Pulmonary artery endothelial cell (primary cell): Measurements from ENCODE around the gene MTSS2. TPM values are rescaled to one million over a fixed set of nuclear protein-coding genes. Genes with fewer than 3 reads are reported as not detected.

Experiments
- DNase-seq: peaks from one replicate; pipeline ENCODE4 v3.0.0-alpha.2; 2011; ENCODE audit warnings: low read depth, low spot score
- total RNA-seq: library from RNA; depleted of rRNA; stranded (reverse); fragments of >200 nt; gene quantifications from 2 replicates; pipeline ENCODE4 v1.2.3, GENCODE V29; 2014

The MTSS2 gene
- total RNA-seq, 1 donor from 2014 or later, result 6.1 TPM

DNA sequence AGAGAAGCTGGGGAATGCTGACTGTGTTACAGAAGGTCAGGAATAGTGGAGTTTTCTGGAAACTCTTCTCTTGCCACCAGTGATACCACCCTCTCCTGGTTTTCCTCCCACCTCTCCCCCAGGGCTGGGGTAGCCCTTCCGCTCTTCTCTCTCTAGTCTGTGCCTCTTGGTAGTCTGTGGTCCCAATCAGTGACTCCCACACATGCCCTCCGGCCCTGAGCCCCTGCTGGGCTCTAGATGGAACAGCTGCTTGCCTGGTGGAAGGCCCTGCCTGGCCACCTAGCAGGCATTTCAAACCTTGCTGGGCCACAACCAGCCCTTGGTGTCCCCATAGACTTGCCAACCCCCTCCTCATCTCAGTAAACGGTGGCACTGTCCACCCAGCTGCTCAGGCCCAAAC lies 15.2 kb upstream of the MTSS2 start:
- DNase-seq, result no peak

DNA sequence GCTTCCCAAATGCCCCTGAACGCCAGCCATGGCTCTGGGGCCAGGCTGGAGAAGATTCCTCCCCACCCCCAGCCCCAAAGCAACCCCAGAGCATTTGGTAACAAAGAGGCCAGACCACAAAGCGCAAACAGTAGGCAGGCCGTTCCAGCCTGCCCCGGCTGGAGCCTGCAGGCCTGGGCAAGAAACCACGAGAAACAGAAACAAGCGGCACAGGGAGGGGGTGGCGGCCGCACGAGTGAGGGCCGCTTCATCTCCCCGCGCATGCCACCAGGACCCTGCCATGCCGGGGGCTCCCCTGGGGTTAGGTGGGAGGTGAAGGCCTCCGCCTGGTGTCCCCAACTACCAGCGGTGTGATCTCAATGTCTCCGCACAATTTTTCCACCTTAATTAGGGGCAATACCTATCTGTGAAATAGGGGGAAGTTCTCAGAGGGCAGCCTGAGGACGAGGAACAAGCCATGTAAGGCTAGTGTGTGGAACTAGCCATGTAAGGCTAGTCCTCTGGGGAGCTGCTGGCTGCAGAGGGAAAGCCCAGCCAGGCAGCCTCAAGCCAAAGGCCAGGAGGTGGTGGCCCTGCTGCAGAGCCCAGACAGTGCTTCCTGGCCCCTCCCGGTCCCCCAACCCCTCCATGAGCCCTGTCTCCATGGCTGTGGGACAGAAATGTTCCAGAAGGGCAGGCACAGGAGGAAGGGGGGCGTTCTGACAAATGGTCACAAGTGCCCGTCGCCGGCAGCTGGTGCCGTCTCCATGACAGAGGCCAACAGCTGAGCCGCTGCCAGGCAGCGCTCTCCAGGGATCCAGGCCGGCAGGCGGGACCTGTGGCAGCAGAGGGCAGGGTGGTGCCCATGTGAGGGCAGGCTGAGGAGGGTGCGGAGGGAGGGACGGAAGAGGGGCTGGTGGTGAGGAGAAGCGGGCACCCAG lies 14.5 kb upstream of the MTSS2 start:
- no peak for DNase-seq

DNA sequence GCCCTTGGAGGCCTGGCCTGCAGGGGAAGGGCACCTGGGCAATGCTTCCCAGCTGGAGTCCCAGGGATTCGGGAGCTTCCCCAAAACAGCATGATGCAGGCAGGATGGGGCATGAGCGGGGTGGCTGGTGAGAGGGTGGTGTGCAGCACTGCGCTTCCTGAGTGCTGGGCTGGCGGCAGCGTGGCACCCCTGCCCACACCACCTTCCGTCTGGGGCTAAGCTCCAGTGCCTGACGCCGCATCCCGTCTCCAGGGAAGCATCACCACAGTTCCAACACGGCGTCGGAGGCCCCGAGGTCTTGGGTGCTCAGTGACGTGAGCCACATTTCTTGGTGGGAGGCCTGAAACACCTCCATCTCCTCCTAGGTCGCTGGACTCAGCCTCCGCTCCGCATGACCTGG lies 13.8 kb upstream of the MTSS2 start:
- no peak for DNase-seq

DNA sequence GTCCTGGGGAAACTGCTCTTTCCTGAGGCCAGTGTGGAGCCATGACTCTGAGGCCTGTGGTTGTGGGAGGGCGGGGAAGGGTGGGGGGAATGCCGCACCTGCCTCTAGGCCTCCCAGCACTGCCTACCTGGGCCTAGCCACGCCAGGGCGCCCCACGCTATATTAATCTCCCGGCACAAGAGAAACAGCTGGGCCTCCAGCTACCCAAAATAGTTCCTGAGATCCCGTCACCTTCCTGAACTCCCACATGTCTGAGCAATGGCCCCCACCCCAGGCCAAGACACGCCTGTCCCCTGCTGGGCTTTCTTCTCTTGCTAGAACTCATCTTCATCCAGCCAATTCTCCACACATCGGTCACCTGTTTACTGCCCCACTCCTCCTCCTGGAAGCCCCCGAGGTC lies 13.0 kb upstream of the MTSS2 start:
- DNase-seq, result no peak

DNA sequence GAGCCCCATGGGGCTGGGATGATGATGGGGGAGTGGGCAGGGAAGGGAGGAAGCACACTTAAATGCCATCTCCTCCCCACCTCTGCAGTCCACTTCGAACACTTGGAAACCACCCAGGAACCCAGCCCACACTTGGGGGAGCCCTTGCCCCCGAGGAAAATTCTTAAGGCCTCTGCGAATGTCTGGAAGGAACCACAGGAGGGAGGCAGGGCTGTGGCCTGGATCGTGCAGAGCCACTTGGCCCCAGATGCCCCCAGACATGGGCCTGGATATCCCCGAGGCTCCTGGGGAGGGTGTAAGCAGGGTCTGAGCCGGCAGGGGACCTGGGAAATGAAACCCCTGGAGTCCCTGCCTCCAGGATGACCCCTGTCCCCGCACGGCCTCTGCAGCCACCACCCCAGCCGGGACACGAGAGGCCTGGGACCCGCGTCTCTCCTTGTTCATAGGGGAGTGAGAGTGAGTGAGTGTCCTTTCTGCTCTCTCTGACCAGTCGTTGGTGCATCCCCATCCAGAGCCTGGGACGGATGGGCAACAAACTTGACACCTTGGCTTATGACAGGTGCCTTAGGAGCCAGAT lies 11.8 kb upstream of the MTSS2 start:
- no peak for DNase-seq

DNA sequence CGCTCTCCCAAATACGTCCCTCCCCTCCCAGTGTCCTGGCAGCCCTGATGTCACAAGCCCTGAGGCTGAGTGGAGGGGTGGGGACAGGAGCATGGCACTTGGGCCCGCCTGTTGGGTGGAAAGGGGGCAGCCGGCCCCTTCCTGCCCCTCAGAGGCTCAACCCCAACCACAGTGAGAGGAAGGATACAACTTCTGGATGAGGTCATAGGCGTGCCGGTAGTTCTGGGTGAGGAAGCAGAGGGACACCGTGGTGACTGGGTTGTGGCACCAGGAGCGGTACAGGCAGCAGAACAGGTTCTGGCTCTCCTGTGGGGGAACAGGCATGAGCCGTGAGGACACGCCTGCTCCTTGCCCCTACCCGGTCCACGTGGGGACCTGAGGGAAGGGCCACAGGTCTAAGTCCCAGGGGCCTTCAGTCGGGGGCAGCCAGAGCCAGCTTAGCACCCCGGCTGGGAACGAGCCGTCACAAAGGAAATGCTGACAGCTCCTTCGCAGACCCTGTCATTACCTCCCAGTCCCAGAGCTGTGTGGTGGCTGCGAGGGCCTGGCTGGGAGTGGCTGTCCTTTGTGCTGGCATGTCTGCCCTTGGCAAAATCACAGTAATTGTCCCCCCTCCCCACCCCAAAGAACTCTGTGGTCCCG lies 11.2 kb upstream of the MTSS2 start:
- no peak for DNase-seq

DNA sequence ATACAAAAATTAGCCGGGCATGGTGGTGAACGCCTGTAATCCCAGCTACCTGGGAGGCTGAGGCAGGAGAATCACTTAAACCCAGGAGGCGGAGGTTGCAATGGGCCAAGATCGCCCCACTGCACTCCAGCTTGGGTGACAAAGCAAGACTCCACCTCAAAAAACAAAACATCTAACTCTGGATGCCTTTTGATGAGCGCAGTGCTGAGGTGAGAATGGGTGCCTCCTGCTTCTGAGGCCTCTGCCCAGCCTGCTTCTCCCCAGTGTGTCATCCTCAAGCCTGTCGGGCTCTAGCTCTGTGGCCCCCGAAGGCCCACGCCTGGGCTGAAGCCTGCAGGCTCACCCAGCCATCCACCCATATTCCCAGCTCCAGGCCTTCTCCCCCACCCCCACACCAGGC lies 10.5 kb upstream of the MTSS2 start:
- no peak for DNase-seq

DNA sequence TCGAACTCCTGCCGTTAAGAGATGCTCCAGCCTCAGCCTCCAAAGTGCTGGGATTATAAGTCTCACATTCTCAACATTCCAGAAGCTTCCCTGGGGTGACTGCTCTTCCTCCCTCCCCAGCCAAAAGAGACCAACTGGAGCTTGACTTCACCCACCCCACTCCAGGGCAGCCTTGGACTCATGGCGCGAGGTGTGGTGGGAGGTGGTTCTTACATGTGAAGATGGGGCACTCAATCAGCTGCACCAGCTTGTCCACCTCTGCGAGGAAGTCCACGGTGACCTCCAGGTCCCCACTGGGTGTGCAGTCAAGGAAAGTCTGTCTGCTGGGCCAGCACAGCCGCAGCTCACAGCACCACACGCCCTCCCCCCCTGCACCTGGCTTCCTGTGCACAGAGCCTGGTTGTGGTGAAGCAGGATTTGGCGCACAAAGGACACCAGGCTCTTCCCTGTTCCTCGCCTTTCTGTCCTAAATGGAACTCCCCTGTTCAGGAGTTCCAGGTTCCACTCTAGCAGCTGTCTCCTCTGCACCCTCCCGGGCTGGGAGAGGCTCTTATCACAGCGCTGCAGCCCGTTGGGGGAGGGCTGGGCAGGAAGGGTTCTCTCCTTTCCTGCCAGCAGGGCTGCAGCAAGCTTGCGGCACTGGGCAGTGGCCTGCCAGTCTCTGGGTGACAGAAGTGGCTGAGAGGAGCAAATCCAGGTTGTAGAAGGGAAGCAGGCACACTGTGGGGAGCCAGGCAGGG lies 9.6 kb upstream of the MTSS2 start:
- DNase-seq, result peak; percentile 51

DNA sequence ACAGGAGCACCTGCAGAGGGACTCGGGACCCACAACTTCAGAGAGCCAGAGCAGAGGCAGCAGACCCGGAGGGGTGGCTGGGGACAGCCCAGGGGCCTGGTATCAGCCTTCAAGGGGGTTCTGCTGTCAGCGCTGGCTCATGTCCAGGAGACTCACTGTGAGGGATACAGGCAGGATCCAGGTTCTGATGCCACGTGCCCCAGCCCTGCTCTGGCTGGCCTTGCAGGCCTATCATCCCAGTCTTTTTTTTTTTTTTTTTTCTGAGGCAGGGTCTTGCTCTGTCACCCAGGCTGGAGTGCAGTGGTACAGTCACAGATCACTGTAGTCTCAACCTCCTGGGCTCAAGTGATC lies 9.0 kb upstream of the MTSS2 start:
- DNase-seq, result no peak

DNA sequence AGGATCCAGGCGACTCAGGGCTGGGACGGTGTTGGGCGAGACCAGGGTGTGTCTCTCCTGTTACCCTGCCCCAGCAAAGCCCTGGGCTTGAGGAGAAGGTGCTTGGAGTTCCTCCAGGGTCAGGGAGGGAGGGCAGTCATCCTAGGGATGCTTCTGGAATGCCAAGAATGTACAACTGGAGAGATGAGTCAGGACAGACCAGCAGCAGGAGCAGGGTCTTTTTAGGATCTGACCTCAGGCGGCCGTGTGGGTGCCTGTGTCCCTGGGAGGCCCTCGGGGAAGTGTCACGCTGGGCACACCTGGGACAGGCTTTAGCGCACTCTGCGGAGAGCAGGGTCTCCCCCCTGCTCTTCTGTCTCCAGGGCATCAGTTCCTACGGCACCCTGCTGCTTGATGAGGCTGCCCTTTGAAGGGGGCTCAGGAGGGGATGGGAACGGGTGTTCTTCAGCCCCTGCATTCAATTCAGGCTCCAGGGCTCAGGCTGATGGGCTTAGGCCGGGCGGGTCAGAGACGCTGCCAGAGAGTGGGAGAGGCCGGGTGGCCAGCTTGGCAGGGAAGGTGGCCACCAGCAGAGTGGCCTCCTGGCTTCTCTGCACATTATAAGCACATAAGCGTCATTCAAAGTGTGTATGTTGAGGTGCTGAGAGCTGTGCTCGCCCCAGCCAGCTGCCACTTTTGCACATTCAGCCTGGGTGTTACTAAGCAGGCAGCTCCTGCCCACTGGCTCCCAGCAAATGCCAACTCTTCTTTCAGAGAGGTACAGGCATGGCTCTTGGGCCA lies 8.4 kb upstream of the MTSS2 start:
- DNase-seq, result no peak

DNA sequence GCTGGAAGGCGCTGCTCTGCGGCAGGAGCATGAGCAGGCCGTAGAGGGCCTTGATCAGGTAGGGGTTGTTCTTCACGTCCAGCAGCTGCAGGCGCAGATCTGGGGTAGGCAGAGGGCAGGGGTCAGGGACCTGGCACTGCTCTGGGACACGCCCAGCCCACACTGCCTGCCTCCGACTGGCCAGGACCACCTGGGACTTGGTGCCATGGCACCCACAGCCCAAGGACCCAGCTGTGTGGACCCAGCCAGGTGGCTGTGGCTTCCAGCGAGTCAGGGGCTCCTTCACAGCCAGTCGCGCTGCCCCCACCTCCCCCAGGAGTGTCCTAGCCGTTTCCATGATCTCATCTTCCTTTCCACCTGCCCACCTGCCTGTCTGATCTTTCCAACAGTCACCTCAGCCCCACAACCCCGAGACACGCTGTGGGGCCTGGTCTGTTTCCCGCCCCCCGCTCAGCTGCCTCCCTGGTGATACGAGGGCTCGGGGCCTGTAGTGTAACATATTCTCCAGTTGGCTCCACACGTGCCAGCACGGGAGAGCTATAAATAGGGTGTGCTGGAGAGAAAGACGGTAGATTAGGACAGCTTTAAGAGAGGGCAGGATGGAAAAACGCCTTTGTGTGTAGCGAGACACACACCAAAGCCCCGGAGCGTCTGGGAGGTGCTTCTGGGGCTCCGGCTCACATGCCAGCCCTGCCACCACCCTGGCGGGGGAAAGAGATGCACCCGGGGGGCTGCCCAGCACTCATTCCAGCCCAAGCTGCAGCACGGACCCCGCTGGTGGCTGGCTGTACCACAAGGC lies 7.2 kb upstream of the MTSS2 start:
- DNase-seq, result no peak

DNA sequence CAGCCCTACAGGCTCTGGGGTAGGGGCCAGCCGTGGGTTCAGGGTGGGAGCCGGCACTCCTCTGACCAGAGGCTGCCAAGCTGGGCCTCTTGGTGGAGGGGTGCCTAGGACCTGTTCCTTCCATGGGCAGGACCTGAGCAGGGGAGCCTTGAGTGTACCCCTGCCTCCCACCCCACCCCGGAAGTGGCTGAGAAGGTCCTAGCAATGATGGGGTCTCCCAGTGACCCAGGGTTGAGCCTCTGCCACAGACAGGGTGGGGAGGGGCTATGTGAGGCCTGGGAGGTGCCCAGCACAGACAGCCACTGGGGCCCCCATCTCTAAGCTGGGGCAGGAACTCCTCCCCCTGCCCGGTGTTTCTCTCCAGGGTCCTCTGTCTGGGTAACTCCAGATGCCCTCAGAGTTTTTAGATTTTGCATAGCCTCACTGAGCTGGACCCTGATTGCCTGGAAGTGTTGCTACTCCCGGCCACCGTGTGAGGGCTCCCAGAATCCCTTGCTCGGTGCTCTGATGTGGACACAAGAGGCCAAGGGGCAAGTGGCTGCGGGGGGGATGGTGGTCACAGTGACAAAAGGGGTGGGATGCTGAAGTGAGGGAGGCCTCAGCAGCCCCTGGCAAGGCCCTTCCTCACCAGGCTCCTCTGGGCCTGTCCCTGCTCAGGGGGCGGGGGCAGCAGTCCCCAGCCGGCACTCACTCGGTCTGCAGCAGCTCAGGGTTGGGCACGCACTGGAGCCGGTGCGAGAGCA lies 6.4 kb upstream of the MTSS2 start:
- no peak for DNase-seq

DNA sequence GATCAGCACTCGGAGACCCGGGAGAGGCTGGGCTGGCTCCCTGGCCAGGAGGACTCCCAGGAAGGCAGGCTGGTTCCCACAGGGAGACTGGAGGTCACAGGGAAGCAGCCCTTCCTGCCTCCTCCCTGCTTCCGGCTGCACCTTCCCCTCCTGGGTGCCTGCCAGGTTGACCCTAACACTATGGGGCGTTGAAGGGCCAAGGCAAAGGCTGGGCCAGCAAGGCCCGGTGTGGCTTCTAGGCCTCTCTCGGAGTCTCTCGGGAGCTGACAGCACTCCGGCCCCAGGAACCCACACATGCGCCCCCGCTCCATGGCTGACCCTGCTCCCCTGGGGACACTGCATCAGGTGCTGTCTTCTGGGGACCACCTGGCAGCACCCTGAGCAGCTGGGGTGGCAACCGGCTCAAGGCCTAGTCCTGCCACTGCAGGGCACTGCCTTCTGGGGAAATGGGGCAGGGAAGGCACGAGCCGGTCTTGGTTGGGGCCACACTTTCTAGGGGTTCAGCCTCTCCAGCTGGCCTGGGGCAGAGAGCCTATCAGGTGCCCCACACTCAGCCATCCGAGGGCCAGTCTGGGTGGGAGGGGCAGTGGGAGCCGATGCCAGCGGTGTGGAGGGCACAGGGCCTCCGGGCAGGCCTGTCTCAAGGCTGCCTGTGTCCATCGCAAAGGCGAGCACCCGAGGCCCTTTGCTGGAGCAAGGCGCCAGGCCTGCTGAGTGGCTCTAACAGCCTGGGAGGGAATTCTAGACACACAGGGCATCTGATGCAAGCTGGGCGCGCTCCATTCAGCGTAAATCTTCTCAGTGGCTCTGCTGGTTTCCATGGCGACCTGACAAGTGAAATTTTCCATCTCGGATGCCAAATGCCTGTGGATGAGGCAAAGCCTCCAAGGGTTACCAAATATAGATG lies 5.6 kb upstream of the MTSS2 start:
- no peak for DNase-seq

DNA sequence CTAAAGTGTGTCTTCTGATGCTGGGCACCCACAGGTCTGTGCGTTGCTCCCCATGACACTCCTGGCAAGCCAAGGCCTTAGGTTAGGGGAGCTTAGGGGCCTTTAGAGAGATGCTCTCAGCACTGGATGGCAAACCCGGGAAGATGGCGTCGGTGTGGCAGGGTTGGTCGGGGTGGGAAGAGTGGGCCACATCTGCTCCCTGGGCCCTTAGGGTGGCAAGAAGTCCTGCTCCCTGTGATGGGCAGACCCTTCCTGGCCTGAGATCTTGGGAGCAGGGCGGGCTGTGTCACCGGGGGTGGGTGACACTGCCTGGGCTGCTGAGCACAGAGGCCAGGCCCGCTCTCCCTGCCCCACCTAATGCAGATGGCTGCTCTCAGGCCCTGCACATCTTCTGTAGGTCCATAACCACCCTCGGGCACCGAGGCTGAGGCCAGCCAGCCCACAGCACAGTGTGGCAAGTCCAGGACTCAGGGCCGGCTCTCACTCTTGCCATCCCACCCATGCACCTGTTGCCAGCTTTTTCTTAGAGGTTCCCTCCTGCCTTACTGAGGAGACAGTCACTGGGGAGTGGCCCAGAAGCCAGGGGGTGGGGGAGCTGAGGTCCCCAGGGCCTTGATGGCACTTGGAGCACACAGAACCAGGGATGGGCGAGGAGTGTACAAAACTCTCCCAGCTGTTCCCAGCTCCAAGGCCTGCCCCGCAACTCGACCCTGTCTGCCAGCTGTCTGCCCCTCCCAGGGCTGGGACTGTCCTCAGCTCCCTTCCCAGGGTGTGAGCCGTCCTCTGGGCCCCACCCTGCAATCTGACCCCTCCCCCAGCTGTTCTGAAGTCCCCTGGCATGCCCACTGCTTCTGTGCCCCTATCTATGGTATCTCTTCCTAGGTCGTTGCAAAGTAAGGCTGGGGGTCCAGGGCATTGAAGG lies 4.4 kb upstream of the MTSS2 start:
- no peak for DNase-seq

DNA sequence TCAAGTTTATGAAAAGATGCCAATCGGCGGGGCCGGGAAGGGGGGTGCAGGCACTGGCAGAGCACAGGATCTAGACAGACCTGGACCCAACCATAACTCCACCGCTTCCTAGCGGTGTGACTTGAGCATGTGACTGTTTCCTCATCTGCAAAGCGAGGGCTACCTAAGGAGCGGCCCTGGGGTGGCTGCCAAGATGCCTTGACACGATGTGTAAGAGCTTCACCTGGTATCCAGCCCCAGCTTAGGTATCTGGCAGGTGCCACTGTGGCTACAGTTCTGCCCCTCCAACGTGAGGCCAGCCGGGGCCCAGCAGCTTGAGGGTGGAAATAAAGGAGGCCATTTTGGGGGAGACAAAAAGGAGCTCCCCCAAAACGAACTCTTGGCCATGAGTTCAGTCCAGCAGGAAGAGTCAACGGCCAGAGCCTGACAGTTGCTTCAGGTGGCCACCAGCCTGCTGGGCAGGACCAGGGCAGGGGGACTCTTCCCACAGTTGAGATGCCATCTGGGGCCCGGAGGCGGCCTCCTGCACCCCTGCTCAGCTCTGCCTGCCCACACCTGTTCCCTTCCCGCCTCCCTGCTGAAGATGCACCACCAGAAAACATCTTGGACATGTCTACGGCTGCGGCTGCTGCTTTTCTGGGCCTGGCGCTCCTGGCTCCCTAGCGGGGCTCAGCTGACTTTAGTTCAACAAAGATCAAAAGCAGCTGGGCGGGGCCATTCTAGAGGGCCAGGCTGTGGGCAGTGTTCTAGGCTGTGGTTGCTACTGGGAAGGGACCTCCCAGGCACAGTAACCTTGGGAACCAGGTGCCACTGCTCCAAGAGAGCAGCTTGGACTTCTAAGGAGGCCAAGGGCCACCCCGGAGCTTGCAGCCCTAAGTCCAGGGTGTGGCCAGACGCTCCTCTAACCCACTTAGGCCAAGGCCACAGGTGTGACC lies 3.4 kb upstream of the MTSS2 start:
- no peak for DNase-seq

DNA sequence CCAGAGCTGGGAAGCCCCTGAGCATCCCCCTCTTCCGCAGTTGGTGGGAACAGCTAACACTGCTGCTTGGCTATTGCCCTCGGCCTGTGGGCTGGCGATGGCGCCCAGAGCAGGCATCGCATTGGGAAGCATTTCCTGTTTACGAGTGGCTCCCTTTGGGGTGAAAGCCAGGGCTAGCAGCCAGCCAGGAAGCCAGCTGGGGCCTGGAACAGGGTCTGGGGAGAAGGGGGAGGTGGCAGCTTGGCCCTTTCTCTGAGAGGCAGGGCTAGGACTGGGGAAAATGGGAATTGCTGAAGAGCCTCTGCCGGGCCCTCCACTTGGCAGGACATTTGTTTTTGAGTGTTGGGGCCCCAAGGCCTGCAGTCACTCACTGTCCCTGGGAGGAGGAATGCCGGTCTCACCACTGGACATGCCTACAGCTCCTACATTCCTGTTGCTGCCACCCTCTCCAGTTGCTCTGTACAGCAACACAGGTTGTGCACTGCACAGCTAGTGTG lies 2.4 kb upstream of the MTSS2 start:
- DNase-seq, result no peak
